HG03354 (cell line): ENCODE data around the gene VEGFC.
A peak's percentile ranks its signal among the peaks of the same experiment; 100 is the strongest.

Experiments
- ATAC-seq: cut with Tn5 transposase; IDR thresholded peaks from one replicate; pipeline ENCODE4 v1.9.1; 2021; ENCODE audit warnings: mild to moderate bottlenecking; ENCODE audit not compliant: unreplicated experiment, poor library complexity, severe bottlenecking

The VEGFC gene

GRCh38 chr4:176799653-176800052 lies 6.9 kb upstream of the VEGFC start:
- no peak for ATAC-seq

GRCh38 chr4:176798540-176798939 lies 5.8 kb upstream of the VEGFC start:
- ATAC-seq = no peak

GRCh38 chr4:176795441-176795840 lies 2.7 kb upstream of the VEGFC start:
- no peak for ATAC-seq

GRCh38 chr4:176794651-176795050 lies 1.9 kb upstream of the VEGFC start:
- ATAC-seq = no peak

- no peak for ATAC-seq
Observed at GRCh38 chr4:176794151-176794550, 1.4 kb upstream of the VEGFC start.

- ATAC-seq = no peak
Observed at GRCh38 chr4:176793060-176793605, 411 bp upstream of the VEGFC start.

- ATAC-seq = peak; percentile 39
Observed at GRCh38 chr4:176791591-176792325, 964 bp downstream of the VEGFC start.

GRCh38 chr4:176790398-176790797 lies 2.3 kb downstream of the VEGFC start:
- ATAC-seq = no peak

- ATAC-seq = peak; percentile 65
Observed at GRCh38 chr4:176789955-176790354, 2.8 kb downstream of the VEGFC start.

GRCh38 chr4:176788971-176789370 lies 3.8 kb downstream of the VEGFC start:
- ATAC-seq = no peak

- no peak for ATAC-seq
Observed at GRCh38 chr4:176788248-176788647, 4.5 kb downstream of the VEGFC start.

- no peak for ATAC-seq
Observed at GRCh38 chr4:176784816-176785215, 7.9 kb downstream of the VEGFC start.

GRCh38 chr4:176782794-176783193 lies 9.9 kb downstream of the VEGFC start:
- no peak for ATAC-seq

GRCh38 chr4:176782191-176782590 lies 10.5 kb downstream of the VEGFC start:
- ATAC-seq = no peak

GRCh38 chr4:176781739-176782100 lies 11.0 kb downstream of the VEGFC start:
- ATAC-seq = no peak

- no peak for ATAC-seq
Observed at GRCh38 chr4:176780995-176781738, 11.6 kb downstream of the VEGFC start.

GRCh38 chr4:176779421-176779820 lies 13.3 kb downstream of the VEGFC start:
- ATAC-seq = no peak

GRCh38 chr4:176778491-176778890 lies 14.2 kb downstream of the VEGFC start:
- ATAC-seq = no peak

- no peak for ATAC-seq
Observed at GRCh38 chr4:176778063-176778462, 14.7 kb downstream of the VEGFC start.

GRCh38 chr4:176775338-176775737 lies 17.4 kb downstream of the VEGFC start:
- ATAC-seq = no peak

GRCh38 chr4:176774852-176775251 lies 17.9 kb downstream of the VEGFC start:
- no peak for ATAC-seq
